Posterior vena cava (tissue), 2 donors: ENCODE data around the gene GRIN2D. TPM values are rescaled to one million over a fixed set of nuclear protein-coding genes. Genes with fewer than 3 reads are reported as not detected.

Experiments used
- DNase-seq: peaks from one replicate; pipeline ENCODE4 v3.0.0-alpha.2; 2020; ENCODE audit warnings: low spot score
- intact Hi-C, 2 donors: fragments of 100-400 bp; cut with DNase I; formaldehyde crosslinking; loops; one replicate each; pipeline versions ENCODE4 v1.14.1 to v1.14.2; 2022 to 2023
- total RNA-seq, 2 donors: library from RNA; stranded (reverse); fragmentation: NEBNext Ultra II Directional; extraction: Animal tissue kit (Norgen Biotek cat#: 25700); gene quantifications; one replicate each; pipeline ENCODE4 v1.2.1, GENCODE V29; 2021
- donor health status: DM: yes; HTN: yes; CAD: no.
- donor health status: DM: yes; HTN: yes; CAD: no.

The GRIN2D gene
- total RNA-seq, 2 donors from 2014 or later = 0.71 to 2.3 TPM

DNA sequence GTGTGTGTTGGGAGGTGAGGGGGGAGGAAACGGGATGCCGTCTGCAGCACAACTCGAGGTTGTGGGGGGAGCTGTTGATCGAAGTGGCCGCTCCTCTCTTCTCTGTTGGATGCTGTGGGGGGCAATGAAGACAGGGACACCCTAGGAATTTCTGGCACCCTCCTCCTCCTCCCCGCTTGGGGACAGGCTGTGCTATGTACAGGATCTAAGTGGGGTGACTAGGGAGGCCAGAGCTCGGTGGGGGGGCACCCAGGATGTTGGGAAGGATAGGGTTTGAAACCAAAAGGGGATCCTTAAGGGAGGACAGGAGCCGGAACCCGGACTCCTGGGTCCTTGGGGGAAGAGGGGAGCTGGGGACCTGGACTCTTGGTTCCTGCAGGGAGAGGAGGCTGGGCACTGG is 2.0 kb downstream of the GRIN2D start:
- intact Hi-C loops = no loop called here
- DNase-seq = no peak

DNA sequence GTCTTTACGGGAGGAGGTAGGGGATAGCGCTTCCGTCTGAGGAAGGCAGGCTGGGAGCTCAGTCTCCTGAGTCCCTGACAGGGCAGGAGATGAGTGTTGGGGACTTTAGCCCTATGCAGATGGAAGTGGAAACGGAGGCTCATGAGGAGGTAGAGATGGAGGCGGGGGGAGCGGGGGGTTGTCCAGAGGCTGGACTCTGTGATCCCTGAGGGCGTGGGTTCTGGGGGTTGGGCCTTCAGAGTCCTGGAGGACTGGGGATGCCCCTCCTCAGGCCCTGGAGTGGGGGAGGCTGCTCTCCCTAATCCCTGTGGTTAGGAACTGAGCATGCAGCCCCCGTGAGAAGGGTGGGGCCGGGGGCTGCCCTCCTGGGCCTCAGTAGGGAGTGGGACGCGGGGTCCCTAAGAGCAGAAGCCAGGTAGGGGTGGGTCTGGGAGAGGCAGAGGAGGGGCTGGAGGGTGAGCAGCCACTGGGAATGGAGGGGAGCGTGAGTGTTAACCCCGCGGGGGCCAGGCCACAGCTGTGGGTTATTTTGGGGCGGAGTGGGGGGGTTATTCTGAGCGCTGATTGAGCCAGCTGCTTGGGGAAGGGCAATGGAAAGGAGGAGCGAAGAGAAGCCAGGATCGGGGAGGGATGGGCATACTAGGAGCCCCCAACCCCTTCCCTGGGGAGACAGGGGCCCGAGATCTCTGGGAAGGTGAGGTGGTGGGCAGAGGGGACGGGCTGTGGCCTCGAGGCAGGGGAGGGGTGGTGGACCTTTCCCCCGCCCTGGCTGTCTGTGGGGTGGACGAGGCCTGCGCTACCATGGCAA is 2.8 kb downstream of the GRIN2D start:
- no peak for DNase-seq
- intact Hi-C loops = no loop called here

DNA sequence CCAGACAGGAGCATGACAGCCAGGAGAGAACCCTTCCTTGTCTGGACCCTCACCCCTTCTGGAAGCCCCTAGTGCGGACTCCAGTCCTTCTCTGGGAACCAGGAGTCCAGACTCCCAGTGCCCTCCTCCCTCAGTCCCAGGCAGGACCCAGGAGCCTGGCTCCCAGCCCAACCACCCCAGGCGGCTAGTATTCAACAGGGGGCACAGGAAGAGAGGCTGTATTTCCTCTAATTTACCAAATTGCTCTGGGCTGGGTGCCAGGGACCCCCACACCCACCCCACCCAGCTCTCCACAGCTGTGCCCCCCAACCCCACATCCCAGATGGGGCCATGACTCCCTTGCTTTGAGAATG is 3.3 kb downstream of the GRIN2D start:
- DNase-seq = no peak
- intact Hi-C loops = no loop called here

DNA sequence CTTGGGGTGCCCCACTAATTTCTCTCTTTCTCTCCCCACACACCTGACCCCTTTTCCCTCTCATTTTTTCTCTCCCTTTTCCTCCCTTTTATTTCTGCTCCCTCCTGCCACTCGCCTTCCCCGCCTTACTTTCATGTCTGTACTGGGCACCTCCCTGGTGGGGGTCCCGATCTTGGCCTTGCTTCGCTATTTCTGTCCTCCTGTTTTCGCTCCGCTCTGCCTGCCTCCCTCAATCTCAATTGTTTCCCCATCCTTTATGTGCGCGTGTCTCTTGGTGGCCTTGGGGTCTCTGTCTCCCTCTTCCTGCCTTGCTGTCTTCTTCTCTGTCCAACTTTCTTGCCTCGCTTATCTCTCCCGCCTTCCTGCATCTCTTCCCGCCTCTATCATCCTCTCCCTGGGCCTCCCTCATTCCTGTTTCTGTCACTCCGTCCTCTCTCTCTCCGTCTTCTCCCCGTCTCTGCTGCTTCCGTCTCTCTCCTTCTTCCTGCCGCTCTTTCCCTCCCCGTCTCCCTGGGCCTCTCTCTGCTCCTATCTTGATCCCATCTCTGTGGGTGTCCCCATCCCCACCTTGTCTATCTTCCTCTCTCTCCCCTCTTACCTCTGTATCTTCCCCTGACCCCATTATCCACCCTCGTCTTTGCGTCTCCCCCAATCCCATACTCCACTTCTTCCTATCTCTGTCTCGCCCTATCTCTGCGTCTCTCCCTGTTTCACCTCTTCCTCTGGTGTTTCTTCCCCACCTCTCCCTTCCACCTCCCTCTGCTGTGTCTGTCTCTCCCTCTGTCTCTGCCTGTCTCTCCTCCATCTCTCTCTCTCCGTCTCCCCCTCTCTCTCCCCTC is 4.0 kb downstream of the GRIN2D start:
- intact Hi-C loops = no loop called here
- DNase-seq = no peak

DNA sequence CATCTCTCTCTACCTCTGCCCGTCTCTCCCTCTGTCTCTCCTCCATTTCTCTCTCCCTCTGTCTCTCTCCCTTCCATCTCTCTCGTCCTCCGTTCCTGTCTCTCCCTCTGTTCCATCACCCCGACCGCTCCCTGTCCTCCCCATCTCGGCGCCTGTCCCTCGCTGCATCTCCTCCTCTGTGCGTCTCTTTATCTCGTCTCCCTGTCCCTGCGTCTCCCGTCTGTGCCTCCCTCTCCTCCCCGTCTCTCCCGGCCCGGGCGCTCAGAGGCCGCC is 4.6 kb downstream of the GRIN2D start:
- DNase-seq = no peak
- intact Hi-C loops = no loop called here

DNA sequence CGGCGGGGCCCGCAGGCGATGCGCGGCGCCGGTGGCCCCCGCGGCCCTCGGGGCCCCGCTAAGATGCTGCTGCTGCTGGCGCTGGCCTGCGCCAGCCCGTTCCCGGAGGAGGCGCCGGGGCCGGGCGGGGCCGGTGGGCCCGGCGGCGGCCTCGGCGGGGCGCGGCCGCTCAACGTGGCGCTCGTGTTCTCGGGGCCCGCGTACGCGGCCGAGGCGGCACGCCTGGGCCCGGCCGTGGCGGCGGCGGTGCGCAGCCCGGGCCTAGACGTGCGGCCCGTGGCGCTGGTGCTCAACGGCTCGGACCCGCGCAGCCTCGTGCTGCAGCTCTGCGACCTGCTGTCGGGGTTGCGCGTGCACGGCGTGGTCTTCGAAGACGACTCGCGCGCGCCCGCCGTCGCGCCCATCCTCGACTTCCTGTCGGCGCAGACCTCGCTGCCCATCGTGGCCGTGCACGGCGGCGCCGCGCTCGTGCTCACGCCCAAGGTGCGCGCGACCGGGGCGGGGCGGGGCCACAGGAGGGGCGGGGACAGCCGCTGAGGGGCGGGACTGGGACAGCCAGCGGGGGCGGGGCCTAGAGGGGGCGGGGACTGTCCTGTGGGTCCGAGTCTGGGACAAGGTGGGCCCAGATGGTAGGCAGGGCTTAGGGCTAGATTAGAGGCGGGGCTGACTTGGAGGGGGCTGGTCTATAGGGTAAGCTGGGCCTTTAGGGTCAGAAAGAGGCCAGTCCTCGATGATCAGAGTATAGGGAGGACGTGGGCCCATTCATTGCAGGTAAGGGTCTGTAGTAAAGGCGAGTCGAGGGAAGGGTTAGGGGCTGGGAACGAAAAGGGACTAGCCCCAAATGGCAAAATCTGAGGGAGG is 5.1 kb downstream of the GRIN2D start:
- intact Hi-C loops = no loop called here
- peak; percentile 95 for DNase-seq

DNA sequence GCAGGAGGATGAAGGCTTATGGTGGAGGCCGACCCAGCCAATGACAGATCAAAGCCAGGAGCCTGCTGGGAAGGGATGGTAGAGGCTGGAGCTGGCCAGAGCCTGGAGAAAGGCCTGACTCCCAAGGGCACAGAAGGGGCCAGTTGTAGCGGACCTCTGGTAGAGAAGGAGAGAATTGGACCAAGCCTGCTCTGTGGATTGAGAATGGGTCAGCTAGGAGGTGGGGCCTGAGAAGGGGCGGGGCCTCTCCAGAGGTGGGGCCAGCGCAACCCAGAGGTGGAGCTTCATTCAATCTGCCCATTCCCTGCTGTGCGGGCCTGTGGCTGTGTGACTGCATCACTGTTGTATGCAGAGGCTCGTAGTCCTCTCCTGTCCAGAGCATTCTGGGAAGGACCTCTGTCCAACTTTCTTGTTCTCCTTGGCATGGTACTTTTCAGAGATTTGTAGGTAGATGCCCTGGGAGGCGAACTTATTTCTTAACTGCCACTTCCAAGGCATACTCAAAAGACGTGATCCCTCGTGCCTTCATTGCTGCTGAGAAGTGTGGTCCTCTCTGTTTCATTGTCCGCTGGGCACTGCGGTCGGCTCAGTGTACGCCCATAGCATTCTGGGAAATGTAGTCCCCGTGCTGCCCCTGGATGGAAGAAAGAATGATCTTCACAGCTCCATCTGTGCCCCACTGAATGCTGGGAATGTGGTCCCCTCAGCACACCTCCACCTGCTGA is 6.7 kb downstream of the GRIN2D start:
- peak; percentile 94 for DNase-seq
- intact Hi-C loops = no loop called here

DNA sequence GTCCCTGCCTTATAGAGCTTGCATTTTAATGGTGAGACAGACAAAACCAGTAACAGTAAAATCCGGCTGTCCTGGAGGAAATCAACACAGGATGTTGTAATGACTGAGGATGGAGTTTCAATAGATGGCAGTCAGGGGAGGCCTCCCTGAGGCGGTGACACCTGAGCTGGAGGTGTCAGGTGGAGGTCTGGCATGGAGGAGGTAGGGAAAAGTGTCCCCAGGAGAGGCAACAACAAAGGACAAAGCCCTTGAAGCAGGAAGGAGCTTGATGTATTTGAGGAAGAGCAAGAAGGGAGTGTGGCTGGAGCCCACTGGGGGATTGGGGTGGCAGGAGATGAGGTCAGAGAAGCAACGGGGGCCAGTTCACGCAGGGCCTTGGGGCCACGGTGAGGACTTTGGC is 7.8 kb downstream of the GRIN2D start:
- intact Hi-C loops = no loop called here
- DNase-seq = no peak

DNA sequence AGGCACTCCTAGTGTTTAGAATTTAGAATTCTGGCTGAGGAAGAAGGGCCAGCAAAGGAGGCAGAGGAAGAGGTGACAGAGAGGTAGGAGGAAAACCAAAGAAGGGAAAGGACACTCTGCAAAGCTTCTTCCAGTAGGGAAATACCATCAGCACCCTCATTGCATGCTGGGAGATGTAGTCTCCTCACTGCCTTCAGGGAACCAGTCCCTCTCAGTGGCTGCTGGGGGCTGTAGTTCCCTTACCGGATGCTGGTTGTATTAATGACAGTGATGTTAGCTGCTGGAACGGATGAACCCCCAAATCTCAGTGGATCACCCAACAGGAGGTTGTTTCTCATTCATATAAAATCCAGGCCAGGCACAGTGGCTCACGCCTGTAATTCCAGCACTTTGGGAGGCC is 10.1 kb downstream of the GRIN2D start:
- intact Hi-C loops = no loop called here
- no peak for DNase-seq

DNA sequence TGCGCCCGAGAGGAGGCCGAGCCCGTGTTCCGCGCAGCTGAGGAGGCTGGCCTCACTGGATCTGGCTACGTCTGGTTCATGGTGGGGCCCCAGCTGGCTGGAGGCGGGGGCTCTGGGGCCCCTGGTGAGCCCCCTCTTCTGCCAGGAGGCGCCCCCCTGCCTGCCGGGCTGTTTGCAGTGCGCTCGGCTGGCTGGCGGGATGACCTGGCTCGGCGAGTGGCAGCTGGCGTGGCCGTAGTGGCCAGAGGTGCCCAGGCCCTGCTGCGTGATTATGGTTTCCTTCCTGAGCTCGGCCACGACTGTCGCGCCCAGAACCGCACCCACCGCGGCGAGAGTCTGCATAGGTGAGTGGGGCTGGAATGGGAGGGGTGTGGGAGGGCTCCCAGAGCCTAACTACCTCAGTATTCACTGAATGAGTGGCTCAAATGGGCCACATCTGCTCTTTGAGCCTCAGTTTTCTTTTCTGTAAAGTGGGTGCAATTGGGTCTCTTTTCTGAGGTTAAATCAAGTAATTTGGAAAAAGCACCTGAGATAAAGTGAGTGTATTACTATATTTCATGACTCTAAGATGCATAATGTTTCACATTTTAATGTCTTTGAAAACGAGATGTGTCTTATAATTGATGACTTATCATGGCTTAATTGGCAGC is 11.7 kb downstream of the GRIN2D start:
- no peak for DNase-seq
- intact Hi-C loops = no loop called here

DNA sequence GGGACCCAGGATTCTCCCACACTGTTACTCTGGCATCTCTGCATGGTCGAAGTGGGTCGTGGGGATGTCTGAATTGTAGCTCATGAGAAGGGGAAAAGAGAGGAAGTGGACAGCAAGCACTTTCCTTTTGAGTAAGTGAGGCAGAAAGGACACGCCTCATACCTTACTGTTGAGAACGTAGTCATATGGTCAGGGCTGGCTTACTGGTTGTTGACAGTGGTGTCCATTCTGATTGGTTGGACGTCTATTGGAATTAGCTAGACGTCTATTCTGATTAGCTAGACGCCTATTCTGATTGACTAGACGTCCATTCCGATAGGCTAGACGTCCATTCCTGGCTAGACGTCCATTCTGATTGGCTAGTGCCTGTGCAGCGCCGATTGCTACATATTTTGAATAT is 12.4 kb downstream of the GRIN2D start:
- intact Hi-C loops = no loop called here
- no peak for DNase-seq

DNA sequence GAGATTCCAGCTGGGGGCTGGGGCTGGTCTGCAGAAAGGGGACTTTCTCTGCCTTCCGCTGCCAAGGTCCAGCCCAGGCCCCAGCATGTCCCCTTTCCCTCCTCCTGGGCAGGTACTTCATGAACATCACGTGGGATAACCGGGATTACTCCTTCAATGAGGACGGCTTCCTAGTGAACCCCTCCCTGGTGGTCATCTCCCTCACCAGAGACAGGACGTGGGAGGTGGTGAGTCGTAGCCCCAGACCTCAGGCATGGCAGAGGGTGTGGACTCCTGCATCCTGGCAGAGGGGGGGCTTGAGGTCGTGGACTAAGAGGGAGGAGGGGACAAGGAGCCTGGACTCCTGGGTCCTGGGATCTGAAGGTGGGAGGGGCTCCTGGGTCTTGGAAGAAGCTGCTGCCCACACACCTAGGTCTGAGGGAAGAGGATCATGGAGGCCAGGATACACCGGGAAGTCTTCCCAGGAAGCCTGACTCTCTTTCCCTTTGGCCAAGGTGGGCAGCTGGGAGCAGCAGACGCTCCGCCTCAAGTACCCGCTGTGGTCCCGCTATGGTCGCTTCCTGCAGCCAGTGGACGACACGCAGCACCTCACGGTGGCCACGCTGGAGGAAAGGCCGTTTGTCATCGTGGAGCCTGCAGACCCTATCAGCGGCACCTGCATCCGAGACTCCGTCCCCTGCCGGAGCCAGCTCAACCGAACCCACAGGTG is 20.6 kb downstream of the GRIN2D start:
- intact Hi-C loops = no loop called here
- no peak for DNase-seq

DNA sequence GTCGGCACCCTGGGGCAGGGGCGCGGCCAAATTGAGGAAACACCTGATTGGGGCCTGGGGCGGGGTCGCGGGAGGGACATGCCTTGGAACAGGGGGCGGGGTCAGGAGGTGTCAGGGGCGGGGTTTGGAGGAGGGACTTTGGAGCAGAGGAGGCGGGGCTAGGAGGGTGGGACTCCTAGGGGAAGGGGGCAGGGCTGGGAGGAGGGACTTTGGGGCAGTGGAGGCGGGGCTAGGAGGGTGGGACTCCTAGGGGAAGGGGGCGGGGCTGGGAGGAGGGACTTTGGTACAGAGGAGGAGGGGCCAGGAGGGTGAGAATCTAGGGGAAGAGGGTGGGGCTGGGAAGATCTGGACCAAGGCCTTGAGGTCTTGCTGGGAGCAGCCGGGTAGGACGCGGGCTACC is 21.9 kb downstream of the GRIN2D start:
- intact Hi-C loops = no loop called here
- DNase-seq = peak; percentile 95

DNA sequence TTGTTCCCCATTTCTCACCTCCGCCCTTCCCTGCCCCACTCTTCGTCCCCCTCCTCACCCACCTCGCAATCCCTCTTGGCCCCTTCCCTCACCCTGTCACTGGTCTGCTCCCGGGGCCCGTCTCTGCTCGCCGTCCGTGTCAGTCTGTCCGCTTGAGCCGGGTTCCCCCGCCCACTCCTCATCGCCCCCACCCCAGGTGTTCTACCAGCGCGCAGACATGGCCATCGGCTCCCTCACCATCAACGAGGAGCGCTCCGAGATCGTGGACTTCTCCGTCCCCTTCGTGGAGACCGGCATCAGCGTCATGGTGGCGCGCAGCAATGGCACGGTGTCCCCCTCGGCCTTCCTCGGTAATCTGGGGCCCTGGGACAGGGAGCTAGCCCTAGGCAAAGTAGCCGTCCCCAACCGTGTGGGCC is 22.3 kb downstream of the GRIN2D start:
- intact Hi-C loops = no loop called here

DNA sequence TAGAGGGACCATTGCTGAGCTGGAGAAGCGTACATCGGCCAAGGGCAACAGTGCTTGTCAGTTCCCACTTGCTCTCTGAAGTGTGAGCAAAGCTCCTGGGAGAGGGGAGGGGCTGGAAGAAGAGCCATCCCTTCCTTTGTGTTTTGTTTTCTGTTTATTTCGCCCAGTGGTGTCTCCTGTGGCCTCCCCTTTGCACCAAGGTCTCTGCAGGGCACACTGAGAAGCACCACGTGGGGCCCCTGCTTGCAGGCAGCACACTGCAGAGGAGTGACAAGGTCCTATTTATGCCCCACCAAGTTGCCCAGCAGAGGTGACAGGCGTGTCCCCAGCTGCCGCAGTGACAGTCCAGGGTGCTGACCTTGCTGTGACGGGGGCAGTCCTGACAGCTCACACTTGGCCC is 24.0 kb downstream of the GRIN2D start:
- intact Hi-C loops = no loop called here
- no peak for DNase-seq

More for the DNA sequence above, 22.3 kb downstream of the GRIN2D start:
- DNase-seq = no peak

DNA sequence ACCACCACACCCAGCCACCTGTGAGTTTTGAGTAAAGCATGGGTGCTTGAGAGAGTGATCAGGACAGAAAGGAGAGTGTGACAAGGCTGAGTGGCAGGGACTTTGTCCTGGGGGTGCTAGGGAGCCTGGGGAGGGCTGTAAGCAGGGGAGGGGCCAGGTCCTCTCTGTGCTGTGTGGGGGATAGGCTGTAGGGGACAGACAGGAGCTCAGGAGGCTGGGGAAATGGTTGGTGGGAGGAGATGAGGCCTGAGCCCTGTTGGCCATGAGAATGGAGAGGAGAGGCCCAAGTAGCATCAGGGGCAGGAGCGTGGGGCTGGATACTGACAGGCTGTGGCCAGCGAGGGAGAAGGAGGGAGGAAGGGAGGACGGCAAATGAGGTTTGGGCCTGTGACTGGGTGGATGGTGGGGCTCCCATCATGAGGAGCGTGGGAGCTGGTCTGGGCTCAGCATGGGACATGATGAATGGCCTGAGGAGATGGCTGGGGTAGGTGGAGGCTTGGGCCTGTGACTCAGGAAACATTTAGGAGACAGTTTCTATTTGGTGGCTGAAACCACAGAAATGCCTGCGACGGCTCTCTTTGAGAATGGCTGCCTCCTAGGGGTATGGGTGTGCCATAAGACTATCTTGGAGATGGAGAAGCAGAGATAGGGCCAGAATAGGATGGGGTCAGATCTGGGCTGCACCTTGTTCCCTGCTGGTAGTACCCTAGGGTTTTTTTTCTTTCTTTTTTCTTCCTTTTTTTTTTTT is 25.0 kb downstream of the GRIN2D start:
- DNase-seq = no peak
- intact Hi-C loops = no loop called here

DNA sequence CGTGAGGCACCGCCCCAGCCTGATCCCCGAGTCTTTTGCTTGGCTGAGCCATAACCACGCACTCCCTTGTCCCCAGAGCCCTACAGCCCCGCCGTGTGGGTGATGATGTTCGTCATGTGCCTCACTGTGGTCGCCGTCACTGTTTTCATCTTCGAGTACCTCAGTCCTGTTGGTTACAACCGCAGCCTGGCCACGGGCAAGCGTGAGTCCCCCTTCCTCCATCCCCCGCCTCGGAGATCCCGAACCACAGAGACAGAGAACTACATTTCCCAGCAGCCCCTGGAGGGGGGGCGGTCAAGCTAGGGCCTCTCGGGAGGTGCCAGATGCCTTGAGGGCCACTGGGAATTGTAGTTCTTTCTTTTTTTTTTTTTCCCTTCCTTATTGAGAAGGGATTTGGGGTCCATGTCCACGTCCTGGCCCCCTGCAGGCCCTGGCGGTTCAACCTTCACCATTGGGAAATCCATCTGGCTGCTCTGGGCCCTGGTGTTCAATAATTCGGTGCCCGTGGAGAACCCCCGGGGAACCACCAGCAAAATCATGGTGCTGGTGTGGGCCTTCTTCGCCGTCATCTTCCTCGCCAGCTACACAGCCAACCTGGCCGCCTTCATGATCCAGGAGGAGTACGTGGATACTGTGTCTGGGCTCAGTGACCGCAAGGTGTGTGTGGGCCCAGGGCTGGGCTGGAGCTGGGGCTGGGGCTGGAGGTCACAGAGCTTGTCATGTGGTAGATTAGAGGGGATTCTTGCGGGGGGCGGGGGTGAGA is 25.9 kb downstream of the GRIN2D start:
- DNase-seq = no peak
- intact Hi-C loops = no loop called here
